ENCODE results near the gene ARHGAP15. TPM values are rescaled to one million over a fixed set of nuclear protein-coding genes. Genes with fewer than 3 reads are reported as not detected.

Gene ARHGAP15
- total RNA-seq, 4 donors from 2014 or later: 3.4 to 9.3 (median 6.4) TPM

GRCh38 chr2:143684551-143685320 is 555.5 kb downstream of the ARHGAP15 start:
- 34 to 37% methylated on average over 10 to 11 of the region's 11 CpGs for WGBS, 2 donors (ENCODE audit: low coverage in 1 of 2)
- Histone ChIP-seq H3K9me3 (no peaks in the 10 kb centered on the region), H3K36me3 (no peaks in the 10 kb centered on the region), H3K27me3 (no peaks in the 10 kb centered on the region), H3K4me3 (no peak overlapping the region), H3K27ac (peak overlapping the region in 3 of 4 donors; percentile 4 to 46 (median 6)), H3K4me1 (peaks cover 0 to 8% (median 3%) of the 10 kb centered on the region in 3 donors)
- TF ChIP-seq POLR2A (IDR thresholded peaks at IDR 0.05) (no peak), POLR2AphosphoS5 (IDR thresholded peaks at IDR 0.05) (no peak), EP300 (IDR thresholded peaks at IDR 0.05) (no peak), CTCF (IDR thresholded peaks at IDR 0.05) (no peak)
- no peak for ATAC-seq

GRCh38 chr2:143685421-143686078 is 556.3 kb downstream of the ARHGAP15 start:
- Histone ChIP-seq H3K27me3 (no peaks in the 10 kb centered on the region), H3K36me3 (no peaks in the 10 kb centered on the region), H3K27ac (peak overlapping the region in 3 of 4 donors; percentile 4 to 46 (median 6)), H3K4me1 (peaks cover 0 to 8% (median 3%) of the 10 kb centered on the region in 3 donors), H3K4me3 (no peak overlapping the region), H3K9me3 (no peaks in the 10 kb centered on the region)
- no peak for ATAC-seq
- 63 to 70% methylated on average over 6 of the region's 6 CpGs for WGBS, 2 donors (ENCODE audit: low coverage in 1 of 2)
- TF ChIP-seq POLR2AphosphoS5 (IDR thresholded peaks at IDR 0.05): no peak
- TF ChIP-seq EP300 (IDR thresholded peaks at IDR 0.05): no peak
- no peak for TF ChIP-seq POLR2A (IDR thresholded peaks at IDR 0.05)
- TF ChIP-seq CTCF (IDR thresholded peaks at IDR 0.05): no peak

GRCh38 chr2:143686585-143687164 is 557.5 kb downstream of the ARHGAP15 start:
- 60 to 71% methylated on average over 5 of the region's 5 CpGs for WGBS, 2 donors (ENCODE audit: low coverage in 1 of 2)
- Histone ChIP-seq H3K27ac (no peak overlapping the region), H3K4me1 (peaks cover 0 to 8% (median 3%) of the 10 kb centered on the region in 3 donors), H3K27me3 (no peaks in the 10 kb centered on the region), H3K4me3 (no peak overlapping the region), H3K9me3 (no peaks in the 10 kb centered on the region), H3K36me3 (no peaks in the 10 kb centered on the region)
- ATAC-seq: no peak
- peak in 2 of 4 experiments; percentile 29 to 52 for TF ChIP-seq CTCF (IDR thresholded peaks at IDR 0.05)
- no peak for TF ChIP-seq POLR2A (IDR thresholded peaks at IDR 0.05)
- no peak for TF ChIP-seq EP300 (IDR thresholded peaks at IDR 0.05)
- no peak for TF ChIP-seq POLR2AphosphoS5 (IDR thresholded peaks at IDR 0.05)

GRCh38 chr2:143688248-143688647 is 559.0 kb downstream of the ARHGAP15 start:
- Histone ChIP-seq H3K9me3 (no peaks in the 10 kb centered on the region), H3K27ac (no peak overlapping the region), H3K4me3 (no peak overlapping the region), H3K36me3 (no peaks in the 10 kb centered on the region), H3K27me3 (no peaks in the 10 kb centered on the region), H3K4me1 (peaks cover 0 to 8% (median 3%) of the 10 kb centered on the region in 3 donors)
- WGBS, 2 donors (ENCODE audit: low coverage in 1 of 2): 73 to 79% methylated on average over 2 of the region's 2 CpGs
- no peak for ATAC-seq
- TF ChIP-seq EP300 (IDR thresholded peaks at IDR 0.05) (no peak), POLR2AphosphoS5 (IDR thresholded peaks at IDR 0.05) (no peak), POLR2A (IDR thresholded peaks at IDR 0.05) (no peak), CTCF (IDR thresholded peaks at IDR 0.05) (no peak)

Measured in gastroesophageal sphincter (tissue), 4 donors.